Activated CD8-positive, alpha-beta memory T cell treated with anti-CD3 and anti-CD28 coated beads, Interleukin-2, amount 50 U/mL, for 48 hours (primary cell): ENCODE measurements around the gene GUCY1A1.

Experiments used
- DNase-seq: peaks from one replicate; pipeline ENCODE4 v3.0.0-alpha.2; 2020

Gene GUCY1A1

DNA sequence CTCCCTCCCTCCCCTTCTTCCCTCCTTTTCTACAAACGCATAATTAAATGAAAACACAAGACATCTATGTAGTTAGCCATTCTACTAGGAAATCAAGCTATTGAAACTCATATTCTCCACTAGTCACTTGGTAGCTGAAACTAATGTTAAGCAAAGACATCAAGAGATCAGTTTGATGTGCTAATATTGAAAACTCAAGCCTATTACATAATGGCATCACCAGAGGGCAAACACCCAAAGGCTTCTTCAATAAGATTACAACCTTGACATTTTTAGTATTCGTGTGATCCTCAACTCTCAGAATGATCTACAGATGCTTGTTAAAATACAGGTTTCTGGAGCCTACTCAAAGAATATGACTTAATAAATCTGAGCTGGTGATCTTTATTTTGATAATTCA lies 6.2 kb upstream of the GUCY1A1 start:
- no peak for DNase-seq

GRCh38 chr4:155665054-155665453 lies 1.6 kb upstream of the GUCY1A1 start:
- DNase-seq = no peak

GRCh38 chr4:155667222-155667567 lies 547 bp downstream of the GUCY1A1 start:
- peak; percentile 60 for DNase-seq

DNA sequence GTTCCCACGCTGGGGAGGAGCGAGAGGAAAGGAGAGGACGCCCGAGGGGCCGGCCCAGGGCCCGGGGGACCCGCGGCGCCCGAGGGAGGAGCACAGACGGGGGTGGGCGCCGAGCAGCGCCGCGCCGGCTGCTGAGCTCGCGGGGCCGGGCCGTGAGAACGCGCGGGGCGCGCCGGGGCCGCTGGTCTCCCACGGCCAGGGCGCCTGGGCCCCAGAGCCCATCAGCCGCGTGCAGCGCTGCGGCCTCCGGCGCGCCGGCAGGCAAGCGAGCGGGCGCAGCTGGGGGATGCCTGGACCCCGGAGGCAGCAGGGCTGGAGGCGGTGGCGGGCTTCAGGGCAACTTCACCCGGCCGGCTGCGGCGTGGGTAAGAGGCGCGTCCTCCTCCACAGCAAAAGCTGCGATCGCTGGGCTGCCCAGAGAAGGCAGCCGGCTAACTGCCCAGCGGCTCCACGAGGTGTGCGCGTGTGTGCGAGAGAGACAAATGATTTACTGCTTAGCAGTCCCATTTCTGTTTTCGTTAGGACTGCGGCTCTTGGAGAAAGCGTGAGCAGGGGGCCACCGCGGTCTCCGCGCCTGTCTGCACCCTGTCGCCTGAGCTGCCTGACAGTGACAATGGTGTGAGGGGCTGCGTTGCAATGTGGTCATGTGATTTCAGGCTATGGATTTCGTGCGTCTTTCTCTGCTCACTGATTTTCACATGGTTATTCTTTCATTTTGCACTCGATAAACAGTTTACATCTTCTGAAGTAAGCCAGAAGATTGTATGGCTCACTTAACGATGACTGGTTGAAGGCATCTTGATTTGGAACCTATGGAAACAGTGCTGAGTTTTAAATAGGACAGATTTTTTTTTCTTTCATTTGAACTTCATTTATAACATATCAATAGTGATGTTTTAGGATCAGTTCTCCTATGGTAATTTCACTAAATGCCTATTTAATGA lies 1.2 kb downstream of the GUCY1A1 start:
- DNase-seq = peak; percentile 58

- DNase-seq = no peak
These were observed 2.1 kb downstream of the GUCY1A1 start for GRCh38 chr4:155668707-155669220.

DNA sequence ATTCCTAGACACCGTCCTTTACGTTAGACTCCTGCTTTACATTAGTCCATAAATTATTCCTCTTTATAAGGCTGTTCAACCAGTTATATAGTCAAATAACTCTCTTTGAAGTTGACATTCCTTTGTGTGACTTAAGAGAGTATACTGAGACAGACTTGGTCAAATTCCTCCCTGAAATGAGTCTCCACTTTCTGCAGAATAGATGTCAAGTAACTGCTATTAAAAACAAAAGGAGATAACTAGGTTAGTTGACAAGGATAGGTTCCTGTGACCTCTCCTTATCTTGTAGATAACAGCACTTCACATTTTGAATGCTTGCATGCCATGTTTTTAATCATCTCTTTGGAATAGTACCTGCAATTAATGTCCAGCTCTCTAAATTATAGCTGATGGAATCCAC lies 5.7 kb downstream of the GUCY1A1 start:
- no peak for DNase-seq

GRCh38 chr4:155673453-155673979 lies 6.9 kb downstream of the GUCY1A1 start:
- no peak for DNase-seq

GRCh38 chr4:155674669-155675071 lies 8.0 kb downstream of the GUCY1A1 start:
- DNase-seq = no peak

DNA sequence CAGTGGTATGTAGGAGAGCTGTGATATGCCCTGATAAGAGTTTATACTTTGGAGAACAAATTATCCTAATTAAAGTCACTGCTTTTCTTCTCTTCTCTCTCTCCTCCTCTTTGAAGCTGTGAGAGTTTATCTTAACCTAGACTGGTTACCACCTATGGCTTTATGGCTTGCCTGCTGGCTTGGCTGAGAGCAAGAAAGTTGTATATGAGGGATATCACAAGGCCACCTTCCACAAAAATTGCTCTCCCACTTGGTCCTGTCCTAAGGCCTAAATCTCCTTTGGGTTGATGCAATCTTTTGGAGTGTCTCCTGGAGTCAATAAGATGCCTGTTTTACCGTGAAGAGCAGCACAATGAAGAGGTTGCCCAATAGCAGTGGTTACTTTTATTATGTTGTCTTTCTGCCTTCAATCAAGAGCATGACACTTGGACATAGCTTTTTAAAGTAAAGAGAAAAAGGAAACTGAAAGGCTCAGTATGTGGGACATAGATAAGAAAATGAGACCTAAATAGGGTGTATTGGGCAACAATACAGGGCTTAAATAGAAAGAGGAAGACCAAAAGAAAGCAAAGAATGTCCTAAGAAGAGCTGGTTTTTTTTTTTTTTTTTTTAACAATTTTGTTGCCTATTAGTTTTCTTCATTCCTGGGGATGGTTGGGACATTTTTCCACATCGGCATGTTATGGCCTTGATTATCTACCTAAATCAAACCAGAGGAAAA lies 9.2 kb downstream of the GUCY1A1 start:
- DNase-seq = no peak

DNA sequence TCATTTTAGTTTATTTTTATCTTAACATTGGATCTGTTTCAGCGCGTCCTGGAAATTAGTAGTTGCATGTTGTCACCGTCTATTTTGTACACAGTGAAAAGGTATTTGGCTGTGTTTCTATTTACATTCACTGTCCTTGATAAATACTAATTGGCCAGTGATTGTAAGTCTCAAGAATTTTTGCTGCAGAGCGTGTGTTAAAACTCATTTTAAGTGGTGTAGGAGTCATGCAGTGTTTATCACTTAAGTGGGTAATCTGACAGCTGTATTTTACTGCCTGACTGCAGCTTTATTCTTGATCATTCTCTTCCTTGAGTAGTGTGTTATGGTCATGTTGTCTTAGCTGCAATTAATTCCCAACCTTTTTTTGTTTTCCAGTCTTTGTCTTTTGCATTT lies 9.8 kb downstream of the GUCY1A1 start:
- DNase-seq = no peak

GRCh38 chr4:155678011-155678410 lies 11.4 kb downstream of the GUCY1A1 start:
- no peak for DNase-seq

GRCh38 chr4:155679343-155679742 lies 12.7 kb downstream of the GUCY1A1 start:
- no peak for DNase-seq

- no peak for DNase-seq
These were observed 15.2 kb downstream of the GUCY1A1 start for GRCh38 chr4:155681886-155682285.

- DNase-seq = no peak
These were observed 17.8 kb downstream of the GUCY1A1 start for GRCh38 chr4:155684423-155684822.

DNA sequence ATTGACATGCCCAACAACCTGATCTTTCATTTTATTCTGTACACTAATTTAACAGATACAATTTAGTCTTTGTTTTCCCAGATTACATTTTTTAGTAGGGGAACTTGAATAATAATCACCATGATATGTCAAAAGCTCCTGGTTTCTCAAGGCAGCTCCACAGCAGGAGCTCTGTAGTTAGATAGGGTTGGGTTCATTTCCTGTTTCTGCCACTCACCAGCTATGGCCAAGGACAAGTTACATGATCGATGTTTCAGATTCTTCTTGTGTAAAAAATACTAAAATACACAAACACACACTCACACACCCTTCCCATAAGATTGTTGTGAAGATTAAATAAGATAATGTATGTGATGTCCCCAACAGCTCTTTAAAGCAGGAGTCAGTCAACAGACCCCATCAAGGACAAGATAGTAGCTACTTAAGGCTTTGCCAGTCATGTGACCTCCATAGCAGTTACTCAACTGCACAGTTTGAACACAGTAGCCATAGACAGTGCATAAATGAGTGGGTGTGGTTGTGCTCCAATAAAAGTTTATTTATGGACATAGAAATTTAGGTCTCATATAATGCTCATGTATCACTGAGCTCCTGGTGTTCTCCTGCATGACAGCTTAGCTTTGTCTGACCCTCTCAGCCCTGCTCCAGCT lies 18.4 kb downstream of the GUCY1A1 start:
- DNase-seq = no peak

- no peak for DNase-seq
These were observed 20.8 kb downstream of the GUCY1A1 start for GRCh38 chr4:155687380-155687982.

GRCh38 chr4:155688211-155688610 lies 21.6 kb downstream of the GUCY1A1 start:
- DNase-seq = no peak

DNA sequence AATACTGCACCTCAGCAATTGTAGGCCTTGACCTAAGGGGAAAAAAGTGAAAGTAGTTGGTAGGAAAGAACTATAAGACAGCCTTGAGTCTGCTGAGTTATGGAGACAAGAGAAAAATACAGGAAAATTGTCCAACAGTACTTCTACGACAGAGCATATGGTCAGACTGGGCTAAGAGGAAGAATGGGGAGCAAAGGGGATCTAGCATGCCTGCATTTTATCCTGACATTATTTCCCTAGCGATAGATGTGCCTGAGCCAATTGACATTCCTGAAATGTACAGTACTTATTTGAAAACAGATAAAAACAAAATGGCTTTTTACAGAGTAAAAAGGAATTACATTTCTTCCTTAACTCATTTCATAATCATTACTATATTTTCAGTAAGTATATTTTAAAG lies 22.2 kb downstream of the GUCY1A1 start:
- no peak for DNase-seq

DNA sequence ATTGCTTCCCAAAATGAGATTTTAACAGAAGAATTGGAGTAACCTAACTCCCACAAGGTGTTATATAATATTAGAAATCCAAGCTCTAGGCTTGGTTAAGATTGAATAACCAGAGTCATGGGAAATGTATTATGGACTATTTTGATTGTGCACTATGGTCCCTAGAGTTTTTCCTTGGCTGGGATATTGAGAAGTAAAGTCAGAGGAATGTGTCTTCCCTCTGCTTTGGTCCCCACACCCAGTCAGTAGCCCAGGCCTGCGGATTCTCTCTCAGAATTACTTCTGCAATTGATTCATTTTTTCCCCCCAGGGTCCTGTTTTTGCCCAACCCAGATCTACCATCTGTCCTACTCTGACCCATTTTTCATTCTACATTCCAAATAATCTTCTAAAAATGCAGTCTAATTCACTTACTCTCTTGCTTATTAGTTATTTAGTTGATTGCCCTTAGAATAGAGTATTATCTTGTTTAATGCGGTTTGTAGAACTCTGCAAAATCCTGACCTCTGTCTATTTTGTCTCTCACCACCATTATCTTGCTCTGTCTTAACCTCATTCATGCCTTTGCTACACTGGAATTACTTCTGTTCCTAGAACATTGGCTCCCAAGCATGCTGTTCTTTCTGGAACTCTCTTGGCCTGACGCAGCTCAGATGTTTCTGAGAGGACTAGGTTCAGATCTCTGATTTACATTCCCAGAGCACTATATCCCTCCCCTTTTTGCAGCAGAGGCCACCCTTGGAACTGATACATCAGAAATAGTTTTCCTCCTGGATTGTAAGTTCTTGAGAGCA lies 23.6 kb downstream of the GUCY1A1 start:
- DNase-seq = no peak

DNA sequence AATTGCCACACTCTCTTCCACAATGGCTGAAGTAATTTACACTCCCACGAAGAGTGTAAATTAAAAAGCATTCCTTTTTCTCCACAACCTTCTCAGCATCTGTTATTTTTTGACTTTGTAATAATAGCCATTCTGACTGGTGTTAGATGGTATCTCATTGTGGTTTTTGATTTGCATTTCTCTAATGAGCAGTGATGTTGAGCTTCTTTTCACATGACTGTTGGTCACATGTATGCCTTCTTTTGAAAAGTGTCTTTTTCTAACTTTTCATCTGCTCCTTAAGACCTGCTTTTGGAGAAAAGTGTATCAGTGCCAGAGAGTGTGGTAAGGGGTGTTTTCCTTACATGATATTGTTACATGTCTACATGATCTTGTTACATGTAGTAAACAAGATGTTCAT lies 25.7 kb downstream of the GUCY1A1 start:
- DNase-seq = no peak

- DNase-seq = no peak
These were observed 26.5 kb downstream of the GUCY1A1 start for GRCh38 chr4:155693015-155693663.
